Activated gamma-delta T cell treated with anti-CD3 and anti-CD28 coated beads, Interleukin-2, amount 50 U/mL, for 16 hours (primary cell): ENCODE data around the gene MEGF10.

Source experiments
- DNase-seq: peaks from one replicate; pipeline ENCODE4 v3.0.0-alpha.2; 2020; ENCODE audit warnings: low read depth

Gene MEGF10

DNA sequence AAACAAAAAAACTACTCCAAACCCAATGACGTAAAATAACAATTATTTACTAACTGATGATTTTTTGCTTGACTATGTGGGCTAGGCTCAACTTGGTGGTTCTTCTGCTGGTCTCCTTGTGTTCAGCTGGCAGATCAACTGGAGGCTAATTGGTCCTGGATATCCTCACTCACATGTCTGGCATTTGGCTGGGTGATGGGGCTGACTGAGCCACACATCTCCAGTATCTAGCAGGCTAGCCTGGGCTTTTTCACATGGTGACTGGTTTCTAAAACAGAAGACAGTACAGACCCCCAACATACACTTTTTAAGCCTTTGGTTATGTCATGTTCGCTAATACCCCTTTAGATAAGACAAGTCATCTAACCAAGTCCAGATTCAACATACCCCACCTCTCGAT is 122.1 kb downstream of the MEGF10 start:
- no peak for DNase-seq

DNA sequence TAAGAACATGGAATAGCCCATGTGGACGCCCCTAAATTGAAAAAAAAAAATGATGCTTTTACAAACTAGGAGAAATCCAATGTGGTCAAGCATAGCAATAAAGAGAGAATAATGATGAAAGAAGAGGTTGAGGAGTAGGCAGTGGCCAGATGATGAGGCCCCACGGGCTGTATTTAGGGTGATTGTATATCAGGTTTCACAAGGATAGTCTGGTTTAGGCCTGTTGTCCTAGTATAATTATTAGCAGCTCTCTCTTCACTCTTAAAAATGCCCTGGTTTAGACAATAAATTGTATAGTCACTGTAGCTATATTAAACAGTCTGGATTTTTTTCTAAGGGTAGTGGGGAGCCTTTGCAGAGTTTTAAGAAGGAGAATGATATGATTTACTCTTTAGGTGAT is 124.4 kb downstream of the MEGF10 start:
- DNase-seq: no peak

DNA sequence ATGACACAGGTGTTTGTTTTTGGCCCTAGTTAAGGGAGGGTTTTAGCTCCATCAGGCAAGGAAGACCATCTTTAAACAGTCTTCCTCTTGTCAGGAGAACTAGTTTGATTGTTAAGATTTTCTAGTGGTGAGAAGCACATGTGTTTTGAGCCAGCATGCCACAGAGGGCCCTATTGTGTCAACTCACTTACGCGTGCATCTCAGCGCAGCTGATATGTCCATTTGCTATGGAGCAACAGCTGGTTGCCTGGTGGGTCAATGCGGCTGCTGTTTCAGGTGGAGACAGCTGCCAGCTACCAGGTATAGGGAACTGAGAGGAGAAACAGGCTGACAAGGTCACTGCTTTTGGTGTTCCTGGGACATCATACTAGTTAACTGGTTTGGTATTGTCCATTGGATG is 126.3 kb downstream of the MEGF10 start:
- no peak for DNase-seq

DNA sequence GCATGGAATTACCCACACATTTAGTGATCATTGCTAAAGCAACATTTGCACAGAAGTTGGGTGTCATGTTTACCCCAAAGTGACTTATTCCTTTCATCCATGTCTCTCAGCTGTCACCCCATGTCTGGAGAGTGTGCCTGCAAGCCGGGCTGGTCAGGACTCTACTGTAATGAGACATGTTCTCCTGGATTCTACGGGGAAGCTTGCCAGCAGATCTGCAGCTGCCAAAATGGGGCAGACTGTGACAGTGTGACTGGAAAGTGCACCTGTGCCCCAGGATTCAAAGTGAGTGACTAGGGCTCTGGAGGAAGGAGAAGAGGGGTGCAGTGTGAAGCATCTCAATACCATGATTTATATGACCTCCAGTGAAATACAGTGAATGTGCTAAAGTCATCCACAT is 126.9 kb downstream of the MEGF10 start:
- no peak for DNase-seq

DNA sequence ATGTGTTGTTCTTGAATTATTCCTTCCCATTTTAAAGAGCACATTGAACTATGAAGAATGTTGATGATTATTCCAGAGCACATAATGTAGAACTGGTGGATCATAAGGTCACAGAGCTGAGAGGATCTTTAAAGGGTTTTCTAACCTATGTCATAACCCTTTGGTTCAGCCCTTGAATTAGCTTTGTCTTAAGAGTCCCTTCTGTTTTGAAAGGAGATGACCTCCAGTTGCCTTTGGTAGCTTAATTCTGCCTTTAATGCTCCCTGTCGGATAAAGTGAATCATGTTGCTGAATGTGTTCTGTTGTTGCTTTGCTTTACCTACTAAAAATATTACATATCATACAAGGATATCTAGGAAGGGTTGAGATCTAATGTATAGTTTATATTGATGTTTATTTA is 127.8 kb downstream of the MEGF10 start:
- no peak for DNase-seq

GRCh38 chr5:127418974-127419682 is 128.5 kb downstream of the MEGF10 start:
- no peak for DNase-seq

GRCh38 chr5:127419683-127420257 is 129.2 kb downstream of the MEGF10 start:
- DNase-seq: no peak

DNA sequence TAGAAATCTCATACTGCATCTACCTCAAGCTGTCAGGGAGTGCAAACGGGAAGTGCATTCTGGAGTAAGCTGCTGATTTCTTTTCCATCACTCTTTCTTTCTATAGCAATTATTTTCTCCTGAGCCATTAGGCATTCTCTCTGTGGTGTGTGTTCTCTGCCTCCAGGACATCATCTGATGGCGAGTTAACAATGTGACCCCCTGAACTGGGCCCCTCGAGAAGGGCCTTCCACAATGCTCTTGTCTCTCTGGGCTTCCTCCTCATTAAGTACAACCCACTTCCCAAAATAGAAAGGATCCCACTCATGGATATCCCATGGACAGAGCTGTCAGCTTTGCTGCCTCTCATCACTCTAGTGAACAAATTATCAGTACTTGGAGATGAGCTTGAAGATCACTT is 130.2 kb downstream of the MEGF10 start:
- no peak for DNase-seq

GRCh38 chr5:127421471-127421870 is 130.9 kb downstream of the MEGF10 start:
- DNase-seq: no peak

DNA sequence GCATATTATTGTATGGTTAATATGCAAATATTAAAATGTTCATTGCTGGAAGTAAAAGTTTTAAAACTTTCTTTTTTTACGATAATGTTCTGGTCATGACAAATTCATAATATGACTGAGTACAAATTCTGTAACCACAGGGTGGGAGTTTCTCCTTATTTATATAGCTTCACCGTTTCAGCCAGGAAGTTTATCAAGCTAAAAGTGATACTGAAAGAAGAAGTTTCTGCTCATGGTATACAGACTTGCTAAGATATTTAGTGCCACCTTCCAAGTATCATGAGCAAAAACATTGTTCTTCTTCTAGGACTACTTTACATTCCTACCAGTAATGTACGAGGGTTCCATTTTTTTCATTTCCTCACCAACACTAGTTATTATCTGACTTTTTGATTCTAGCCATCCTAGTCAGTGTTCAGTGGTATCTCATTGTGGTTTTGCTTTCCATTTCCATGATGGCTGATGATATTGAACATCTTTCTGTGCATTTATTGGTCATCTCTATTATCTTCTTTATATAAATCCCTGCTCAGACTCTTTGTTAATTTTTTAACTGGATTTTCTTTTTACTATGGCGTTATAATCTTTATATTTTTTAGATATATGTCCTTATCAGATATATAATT is 132.7 kb downstream of the MEGF10 start:
- DNase-seq: no peak

DNA sequence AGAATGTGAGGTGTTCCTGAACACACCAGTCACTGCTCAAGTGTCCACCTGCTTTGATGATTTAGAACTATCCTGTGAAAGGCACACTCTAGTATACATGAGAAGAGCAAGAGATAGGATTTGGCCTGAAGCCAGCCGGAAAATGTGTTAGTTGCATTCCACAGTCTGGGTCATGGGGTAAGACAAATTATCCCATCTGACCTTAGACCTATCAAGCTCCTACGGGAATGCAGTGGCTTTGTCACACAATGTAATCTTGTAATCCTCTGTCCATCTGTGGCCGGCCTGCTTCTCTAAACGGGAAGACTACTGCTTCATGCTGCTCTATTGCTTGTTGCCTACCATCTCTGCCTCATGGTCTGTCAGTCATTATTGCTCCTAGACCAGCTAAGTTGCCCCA is 134.4 kb downstream of the MEGF10 start:
- DNase-seq: no peak

GRCh38 chr5:127425868-127426267 is 135.3 kb downstream of the MEGF10 start:
- DNase-seq: no peak

DNA sequence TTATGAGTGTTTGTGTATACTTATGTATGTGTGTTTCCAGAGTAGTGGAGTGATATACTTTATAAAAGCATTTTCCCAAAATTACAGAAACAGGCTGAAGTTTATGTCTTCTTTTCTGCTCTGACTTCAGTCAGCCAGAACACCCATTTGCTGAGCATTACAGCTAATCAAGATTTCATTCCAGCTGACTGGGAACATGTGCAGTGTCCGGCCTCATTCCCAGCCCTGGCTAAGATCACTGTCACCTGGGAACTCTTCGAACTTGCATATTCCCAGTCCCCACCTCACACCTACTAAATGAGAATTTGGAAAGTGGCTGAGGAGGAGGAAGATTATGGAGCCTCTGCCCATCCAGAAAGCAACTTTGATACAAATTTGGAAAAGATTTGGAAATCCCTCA is 136.1 kb downstream of the MEGF10 start:
- no peak for DNase-seq

GRCh38 chr5:127428276-127428675 is 137.7 kb downstream of the MEGF10 start:
- no peak for DNase-seq

DNA sequence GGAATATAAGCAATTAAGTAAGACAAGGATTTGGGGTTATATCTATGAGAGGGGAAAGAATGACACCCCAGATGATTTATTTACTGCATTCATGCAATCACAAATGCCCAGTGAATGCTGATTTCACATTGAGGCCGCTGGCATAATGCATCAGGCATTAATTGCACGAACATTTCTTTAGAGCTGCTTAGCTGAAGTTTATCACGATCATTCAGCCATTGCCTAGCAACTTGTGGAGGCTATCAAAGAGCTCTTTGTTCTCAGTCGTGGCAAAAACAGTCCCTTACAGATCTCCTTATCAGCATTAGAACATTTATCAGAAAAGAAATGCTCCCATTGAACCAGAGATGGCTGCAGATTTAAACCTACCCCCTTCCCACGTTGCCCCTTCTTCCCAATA is 138.2 kb downstream of the MEGF10 start:
- DNase-seq: no peak

GRCh38 chr5:127429928-127430327 is 139.3 kb downstream of the MEGF10 start:
- DNase-seq: no peak

GRCh38 chr5:127430627-127431026 is 140.0 kb downstream of the MEGF10 start:
- DNase-seq: no peak

GRCh38 chr5:127431977-127432585 is 141.5 kb downstream of the MEGF10 start:
- no peak for DNase-seq

DNA sequence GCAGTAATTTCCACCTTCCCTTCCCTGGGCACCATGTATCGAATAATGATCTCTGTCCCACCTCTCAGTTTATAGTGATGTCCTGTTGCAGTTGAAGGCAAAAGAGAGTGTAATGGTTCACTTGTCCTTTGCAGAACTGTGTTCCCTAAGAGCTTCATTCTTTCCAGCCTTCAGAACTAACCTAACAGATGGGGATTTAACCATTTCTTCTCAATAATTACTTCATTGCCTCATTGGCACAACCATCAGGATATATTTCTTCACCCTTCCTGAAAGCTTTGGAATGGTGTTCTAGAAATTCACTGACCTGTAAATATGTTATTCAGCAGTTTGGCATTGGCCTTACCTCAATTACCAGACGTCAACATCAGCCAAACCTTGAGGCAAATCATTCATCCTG is 142.9 kb downstream of the MEGF10 start:
- no peak for DNase-seq

- DNase-seq: no peak
These were observed 144.0 kb downstream of the MEGF10 start for GRCh38 chr5:127434588-127434987.

- DNase-seq: no peak
These were observed 145.2 kb downstream of the MEGF10 start for GRCh38 chr5:127435821-127436220.

DNA sequence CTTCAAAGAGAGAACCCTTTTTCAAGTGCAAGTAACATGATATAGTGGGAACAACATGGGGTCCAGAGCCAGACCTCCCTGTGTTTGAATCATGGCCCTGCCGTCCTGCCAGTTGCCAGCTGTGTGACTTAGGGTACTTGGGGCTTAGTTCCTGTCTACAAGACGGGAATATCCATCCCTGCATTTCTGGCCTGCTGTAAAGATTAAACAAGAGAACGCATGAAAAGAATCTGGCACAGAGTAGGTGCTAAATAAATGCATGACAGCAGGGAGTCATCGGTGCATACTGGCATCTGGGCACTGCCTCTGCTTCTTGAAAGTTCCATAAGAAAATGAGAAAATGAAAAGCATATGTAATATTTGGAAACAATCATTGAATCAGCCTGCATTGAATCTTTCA is 149.0 kb downstream of the MEGF10 start:
- no peak for DNase-seq

- DNase-seq: no peak
These were observed 150.2 kb downstream of the MEGF10 start for GRCh38 chr5:127440831-127441230.
